Dedifferentiated amniotic fluid mesenchymal stem cell (primary cell): ENCODE results near the gene MAB21L2.
"Not testable (repeated sequence)": the region's sequence is repeated elsewhere in the genome, so short reads cannot be mapped to it uniquely, and the experiment has no call there.

Experiments
- DNase-seq: peaks from one replicate; pipeline ENCODE4 v3.0.0-alpha.2; 2016; ENCODE audit errors: extremely low spot score

MAB21L2 gene

GRCh38 chr4:150582146-150582872, at the start of gene MAB21L2:
MAB21L2 (plus strand) TSS chr4:150582151; CDS start chr4:150583030, 879 bp downstream.
- no peak for DNase-seq

- no peak for DNase-seq
These were observed 48.3 kb upstream of the MAB21L2 start for GRCh38 chr4:150533673-150534072.

GRCh38 chr4:150534818-150535217, 47.1 kb upstream of the MAB21L2 start:
- no peak for DNase-seq

- DNase-seq: not testable (repeated sequence)
These were observed 44.0 kb upstream of the MAB21L2 start for GRCh38 chr4:150537911-150538310.

GRCh38 chr4:150540536-150540935, 41.4 kb upstream of the MAB21L2 start:
- no peak for DNase-seq

GRCh38 chr4:150540959-150541360, 41.0 kb upstream of the MAB21L2 start:
- DNase-seq: no peak

- DNase-seq: no peak
These were observed 40.3 kb upstream of the MAB21L2 start for GRCh38 chr4:150541681-150542080.

GRCh38 chr4:150543042-150543441, 38.9 kb upstream of the MAB21L2 start:
- DNase-seq: no peak

- DNase-seq: no peak
These were observed 35.7 kb upstream of the MAB21L2 start for GRCh38 chr4:150546286-150546685.

GRCh38 chr4:150547154-150547838, 34.7 kb upstream of the MAB21L2 start:
- DNase-seq: no peak

GRCh38 chr4:150557811-150558210, 24.1 kb upstream of the MAB21L2 start:
- DNase-seq: not testable (repeated sequence)

GRCh38 chr4:150561143-150561737, 20.7 kb upstream of the MAB21L2 start:
- DNase-seq: no peak

- no peak for DNase-seq
These were observed 19.7 kb upstream of the MAB21L2 start for GRCh38 chr4:150562250-150562649.

- no peak for DNase-seq
These were observed 19.2 kb upstream of the MAB21L2 start for GRCh38 chr4:150562751-150563150.

- not testable (repeated sequence) for DNase-seq
These were observed 17.0 kb upstream of the MAB21L2 start for GRCh38 chr4:150564967-150565366.

- DNase-seq: no peak
These were observed 14.9 kb upstream of the MAB21L2 start for GRCh38 chr4:150567070-150567469.

- DNase-seq: no peak
These were observed 12.5 kb upstream of the MAB21L2 start for GRCh38 chr4:150569384-150569987.

GRCh38 chr4:150569998-150570535, 11.9 kb upstream of the MAB21L2 start:
- no peak for DNase-seq

GRCh38 chr4:150570862-150571261, 11.1 kb upstream of the MAB21L2 start:
- no peak for DNase-seq

GRCh38 chr4:150572704-150573504, 9.0 kb upstream of the MAB21L2 start:
- DNase-seq: no peak

GRCh38 chr4:150573534-150573933, 8.4 kb upstream of the MAB21L2 start:
- DNase-seq: peak; percentile 68
